Measurements from ENCODE around the gene CFAP58.

Gene CFAP58

GRCh38 chr10:104324221-104324686 is 29.4 kb upstream of the CFAP58 start:
- no peak for TF ChIP-seq TEAD4 (IDR thresholded peaks at IDR 0.05)
- no peak for TF ChIP-seq CREB1 (IDR thresholded peaks at IDR 0.05; ENCODE audit: low read depth)
- TF ChIP-seq, protein P1, sequence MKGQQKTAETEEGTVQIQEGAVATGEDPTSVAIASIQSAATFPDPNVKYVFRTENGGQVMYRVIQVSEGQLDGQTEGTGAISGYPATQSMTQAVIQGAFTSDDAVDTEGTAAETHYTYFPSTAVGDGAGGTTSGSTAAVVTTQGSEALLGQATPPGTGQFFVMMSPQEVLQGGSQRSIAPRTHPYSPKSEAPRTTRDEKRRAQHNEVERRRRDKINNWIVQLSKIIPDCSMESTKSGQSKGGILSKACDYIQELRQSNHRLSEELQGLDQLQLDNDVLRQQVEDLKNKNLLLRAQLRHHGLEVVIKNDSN (IDR thresholded peaks at IDR 0.05) = no peak
- no peak for TF ChIP-seq TAF1 (IDR thresholded peaks at IDR 0.05; ENCODE audit: low read depth)
- no peak for TF ChIP-seq EGR1 (IDR thresholded peaks at IDR 0.05)
- TF ChIP-seq NFIC (IDR thresholded peaks at IDR 0.05) = no peak
- no peak for TF ChIP-seq EP300 (IDR thresholded peaks at IDR 0.05; ENCODE audit: borderline replicate concordance)

DNA sequence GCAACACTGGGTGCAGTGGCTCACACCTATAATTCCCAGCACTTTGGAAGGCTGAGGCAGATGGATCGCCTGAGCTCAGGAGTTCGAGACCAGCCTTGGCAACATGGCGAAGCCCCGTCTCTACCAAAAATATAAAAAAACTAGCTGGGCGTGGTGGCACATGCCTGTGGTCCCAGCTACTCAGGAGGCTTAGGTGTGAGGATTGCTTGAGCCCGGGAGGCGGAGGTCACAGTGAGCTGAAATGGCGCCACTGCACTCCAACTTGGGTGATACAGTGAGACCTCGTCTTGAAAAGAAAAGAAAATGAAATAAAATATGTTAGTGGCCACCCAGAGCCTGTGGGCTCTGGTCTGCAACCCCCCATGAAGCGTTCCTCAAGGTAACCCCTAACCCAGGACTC is 28.7 kb upstream of the CFAP58 start:
- TF ChIP-seq ZBTB7A (IDR thresholded peaks at IDR 0.05; ENCODE audit: low read depth) = no peak
- TF ChIP-seq YY1 (IDR thresholded peaks at IDR 0.05; ENCODE audit: low read depth) = no peak
- no peak for TF ChIP-seq EGR1 (IDR thresholded peaks at IDR 0.05)
- TF ChIP-seq TEAD4 (IDR thresholded peaks at IDR 0.05) = no peak
- TF ChIP-seq REST (IDR thresholded peaks at IDR 0.05; ENCODE audit: low read depth) = no peak
- no peak for TF ChIP-seq EP300 (IDR thresholded peaks at IDR 0.05; ENCODE audit: borderline replicate concordance)
- TF ChIP-seq TCF12 (IDR thresholded peaks at IDR 0.05; ENCODE audit: low read depth) = no peak
- TF ChIP-seq, protein P1 (IDR thresholded peaks at IDR 0.05) = no peak
- TF ChIP-seq CEBPB (IDR thresholded peaks at IDR 0.05) = no peak
- TF ChIP-seq TAF1 (IDR thresholded peaks at IDR 0.05; ENCODE audit: low read depth) = no peak
- no peak for TF ChIP-seq CREB1 (IDR thresholded peaks at IDR 0.05; ENCODE audit: low read depth)
- TF ChIP-seq FOXM1 (IDR thresholded peaks at IDR 0.05; ENCODE audit: borderline replicate concordance, low read depth) = no peak
- TF ChIP-seq RAD21 (IDR thresholded peaks at IDR 0.05; ENCODE audit: low read depth) = no peak
- TF ChIP-seq NFIC (IDR thresholded peaks at IDR 0.05) = no peak

GRCh38 chr10:104325436-104326435 is 27.9 kb upstream of the CFAP58 start:
- TF ChIP-seq TEAD4 (IDR thresholded peaks at IDR 0.05) (no peak), CREB1 (IDR thresholded peaks at IDR 0.05; ENCODE audit: low read depth) (no peak)

DNA sequence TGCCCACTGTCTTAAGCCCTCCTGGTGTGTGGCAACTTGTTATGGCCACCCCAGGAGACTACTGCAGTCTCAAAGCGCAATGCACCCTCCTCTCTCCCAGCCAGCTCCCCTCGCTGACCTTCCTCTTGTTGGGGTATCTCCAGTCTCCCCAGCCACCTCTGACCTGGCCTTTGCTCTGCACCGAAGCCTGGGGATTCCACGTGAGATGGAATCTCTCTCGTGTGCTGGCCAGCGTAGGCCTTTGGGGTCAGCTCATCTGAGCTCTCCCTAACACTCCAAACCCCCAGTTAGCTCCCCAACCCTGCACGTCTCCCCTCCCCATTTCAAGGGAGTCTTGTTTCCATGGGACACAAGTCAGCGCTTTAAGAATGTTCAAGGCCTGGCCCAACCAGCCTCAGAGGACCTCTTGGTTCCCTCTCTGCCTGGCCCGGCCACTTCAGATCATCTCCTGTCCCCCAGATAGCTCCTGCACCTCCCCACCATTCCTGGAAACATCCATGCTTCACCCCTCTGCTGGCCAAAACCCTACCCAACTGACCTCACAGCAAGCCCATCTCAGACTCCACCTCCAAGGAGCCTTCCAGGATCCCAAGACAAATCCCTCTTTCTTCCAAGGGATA is 26.5 kb upstream of the CFAP58 start:
- TF ChIP-seq EP300 (IDR thresholded peaks at IDR 0.05; ENCODE audit: borderline replicate concordance) = no peak

DNA sequence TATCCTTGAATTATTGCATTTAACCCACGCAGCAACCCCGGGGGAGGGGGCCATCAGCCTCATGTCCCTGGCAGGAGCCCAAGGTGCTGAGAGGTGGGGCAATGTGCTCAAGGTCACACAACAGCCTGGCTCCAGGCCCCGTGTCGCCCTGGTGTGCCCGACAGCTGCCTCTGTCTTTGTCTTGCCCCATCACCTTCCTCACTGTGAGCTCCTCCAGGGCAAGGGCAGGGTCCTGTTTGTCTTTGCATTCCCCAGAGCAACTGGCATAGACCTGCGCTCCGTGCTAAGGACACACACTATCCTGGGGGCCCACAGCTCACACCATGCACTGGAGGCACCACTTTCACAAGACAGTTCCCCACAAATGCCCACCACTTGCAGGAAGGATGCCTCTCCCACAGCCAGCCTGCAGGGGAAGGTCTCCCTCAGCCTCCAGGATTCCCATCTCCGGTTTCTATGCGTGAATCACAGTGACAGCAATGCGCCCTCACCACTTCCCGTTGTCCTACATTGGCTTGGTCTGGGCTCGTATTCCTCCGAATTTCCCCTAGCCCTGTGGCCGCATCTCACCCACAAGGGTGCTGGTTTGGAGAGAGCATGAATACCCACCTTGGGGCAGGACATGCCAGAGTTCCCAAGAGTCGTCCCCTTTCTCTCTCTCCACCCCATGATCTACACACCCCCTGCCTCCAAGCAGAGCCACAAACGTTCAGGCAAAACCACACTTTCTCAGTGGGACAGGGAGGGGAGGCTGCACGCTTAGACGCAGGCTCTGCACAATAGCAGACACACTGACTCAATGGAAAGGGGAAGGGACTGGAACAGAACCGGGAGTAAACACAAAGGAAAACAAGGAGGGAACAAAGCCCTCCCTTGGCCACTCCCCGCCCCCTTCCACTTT is 25.6 kb upstream of the CFAP58 start:
- TF ChIP-seq TEAD4 (IDR thresholded peaks at IDR 0.05) (no peak), TCF12 (IDR thresholded peaks at IDR 0.05; ENCODE audit: low read depth) (no peak), NFIC (IDR thresholded peaks at IDR 0.05) (no peak), CREB1 (IDR thresholded peaks at IDR 0.05; ENCODE audit: low read depth) (no peak), EGR1 (IDR thresholded peaks at IDR 0.05) (no peak), FOXM1 (IDR thresholded peaks at IDR 0.05; ENCODE audit: borderline replicate concordance, low read depth) (no peak), CEBPB (IDR thresholded peaks at IDR 0.05) (no peak), REST (IDR thresholded peaks at IDR 0.05; ENCODE audit: low read depth) (no peak), EP300 (IDR thresholded peaks at IDR 0.05; ENCODE audit: borderline replicate concordance) (no peak), MAX (IDR thresholded peaks at IDR 0.05) (no peak), ZBTB7A (IDR thresholded peaks at IDR 0.05; ENCODE audit: low read depth) (no peak), TAF1 (IDR thresholded peaks at IDR 0.05; ENCODE audit: low read depth) (no peak), RAD21 (IDR thresholded peaks at IDR 0.05; ENCODE audit: low read depth) (no peak), YY1 (IDR thresholded peaks at IDR 0.05; ENCODE audit: low read depth) (no peak)
- TF ChIP-seq, protein P1 (IDR thresholded peaks at IDR 0.05) = no peak
